Measurements from ENCODE around the gene IFNA6.

The IFNA6 gene

DNA sequence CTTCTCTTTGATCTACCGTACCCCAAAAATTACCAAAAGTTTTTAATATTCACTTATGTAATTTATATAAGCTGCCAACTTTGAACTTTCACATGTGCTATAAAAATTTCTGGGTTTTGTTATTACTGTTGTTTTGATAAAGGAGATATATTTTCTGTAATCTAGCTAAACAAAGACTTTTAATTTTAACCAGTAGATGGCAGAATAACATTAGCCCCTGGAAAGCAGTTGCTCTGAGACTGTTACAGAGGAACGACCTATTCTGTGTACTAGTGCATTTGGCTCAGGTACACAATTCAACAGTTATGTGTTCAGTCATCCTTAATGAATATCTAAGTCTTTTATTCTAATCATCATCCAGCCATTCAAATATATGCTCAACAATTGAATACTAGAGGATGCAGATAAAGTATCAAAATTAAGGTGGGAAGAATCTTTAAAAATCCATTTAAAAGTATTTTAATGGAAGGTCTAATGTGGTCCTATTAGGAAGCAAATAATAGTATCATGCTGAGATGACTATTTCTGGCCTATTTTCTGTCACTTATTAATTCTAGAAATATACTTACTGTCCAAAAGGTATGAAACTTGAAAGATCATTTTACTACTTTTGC is 24.1 kb downstream of the IFNA6 start:
- peak; percentile 48 for DNase-seq

DNA sequence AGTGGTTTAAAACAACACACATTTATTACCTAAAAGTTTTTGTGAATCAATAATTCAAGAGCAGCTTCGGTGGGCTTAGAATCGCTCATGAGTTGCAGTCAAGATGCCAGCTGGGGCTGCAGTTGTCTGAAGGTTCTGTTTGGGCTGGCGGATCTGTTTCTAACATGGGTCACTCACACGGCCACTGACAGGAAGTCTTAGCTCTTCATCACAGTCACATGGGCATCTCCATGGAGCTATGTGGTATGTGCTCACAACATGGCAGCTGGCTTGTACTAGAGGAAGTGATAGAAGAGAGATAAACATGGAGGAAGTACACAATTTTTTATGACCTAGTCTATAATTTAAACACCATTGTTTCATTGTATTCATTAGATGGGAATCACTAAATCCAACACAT is 26.6 kb downstream of the IFNA6 start:
- no peak for DNase-seq

- DNase-seq = no peak
These were observed 27.7 kb downstream of the IFNA6 start for GRCh38 chr9:21322911-21323461.

DNA sequence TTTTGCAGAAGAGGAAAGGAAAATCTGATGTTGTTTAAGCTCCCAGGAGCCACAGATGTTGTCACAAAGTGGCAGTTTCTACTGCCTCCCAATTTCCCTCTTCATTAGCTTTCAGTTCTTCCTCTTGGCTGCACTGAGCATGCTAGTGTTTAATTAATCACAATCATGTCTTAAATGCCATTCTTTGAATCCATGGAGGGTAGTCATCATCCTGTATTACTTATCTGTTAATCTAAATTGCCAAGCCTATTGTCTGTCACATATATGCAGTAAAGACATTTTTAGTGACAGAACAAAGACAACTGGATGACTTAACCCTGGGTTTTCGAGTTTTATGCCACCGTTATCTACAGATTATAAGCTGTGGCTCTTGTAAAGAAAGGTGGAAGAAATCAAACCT is 30.2 kb downstream of the IFNA6 start:
- DNase-seq = no peak

GRCh38 chr9:21317956-21318923 is 32.4 kb downstream of the IFNA6 start:
- peak; percentile 43 for DNase-seq

DNA sequence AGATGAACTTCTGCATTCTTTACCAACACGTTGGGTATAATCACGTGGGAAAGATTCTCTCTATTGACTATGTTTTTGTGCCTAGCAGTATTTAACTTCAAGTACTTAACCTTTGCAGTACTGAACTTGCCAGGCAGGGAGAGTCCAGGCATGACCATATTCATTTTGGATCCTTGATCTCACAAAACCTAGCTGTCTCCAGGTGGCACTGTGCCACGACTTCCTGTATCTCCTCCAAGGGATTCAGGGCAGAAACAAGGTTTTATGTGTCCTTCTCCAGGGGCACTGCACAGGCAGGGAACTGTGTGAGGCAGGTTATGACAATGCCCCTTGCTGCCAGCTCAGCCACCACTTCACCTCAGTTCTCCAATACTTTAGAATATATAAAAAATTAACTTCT is 33.8 kb downstream of the IFNA6 start:
- no peak for DNase-seq

DNA sequence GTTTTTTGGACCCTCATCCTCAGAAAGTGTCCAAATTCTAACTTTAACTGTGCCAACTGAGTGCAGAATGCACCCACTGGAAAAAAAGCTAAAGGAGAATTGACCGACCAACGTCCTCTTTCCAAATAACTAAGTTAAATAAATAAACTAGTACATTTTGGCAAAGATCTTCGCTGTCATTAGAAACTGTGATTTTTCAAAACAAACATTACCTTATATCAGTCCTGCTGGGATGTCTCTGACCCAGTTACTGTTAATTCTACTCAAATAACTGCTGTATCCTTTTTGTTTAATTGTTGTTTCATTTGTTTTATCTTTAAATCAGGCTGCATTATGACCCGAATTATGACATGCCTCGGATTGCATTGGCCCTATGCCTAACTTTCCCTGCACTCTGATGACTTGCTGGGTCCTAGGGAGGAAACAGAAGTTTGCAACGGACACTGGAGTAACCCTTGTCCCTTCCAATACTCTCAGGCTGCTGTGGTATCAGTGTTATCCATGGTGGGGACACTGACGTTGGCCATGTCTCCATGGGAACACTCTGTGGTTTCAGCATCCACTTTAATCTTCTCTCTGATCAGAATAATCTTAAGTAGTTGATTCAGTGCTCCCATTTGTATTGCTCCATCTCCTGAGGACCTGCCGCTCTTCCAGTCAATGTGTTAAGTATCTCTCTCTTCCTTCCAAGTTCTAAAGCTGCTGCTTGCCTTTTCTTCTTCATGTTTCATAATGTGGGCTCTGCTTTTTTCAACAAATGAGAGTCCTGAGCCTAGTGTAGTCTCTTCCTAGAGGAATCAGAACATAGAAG is 34.5 kb downstream of the IFNA6 start:
- no peak for DNase-seq

DNA sequence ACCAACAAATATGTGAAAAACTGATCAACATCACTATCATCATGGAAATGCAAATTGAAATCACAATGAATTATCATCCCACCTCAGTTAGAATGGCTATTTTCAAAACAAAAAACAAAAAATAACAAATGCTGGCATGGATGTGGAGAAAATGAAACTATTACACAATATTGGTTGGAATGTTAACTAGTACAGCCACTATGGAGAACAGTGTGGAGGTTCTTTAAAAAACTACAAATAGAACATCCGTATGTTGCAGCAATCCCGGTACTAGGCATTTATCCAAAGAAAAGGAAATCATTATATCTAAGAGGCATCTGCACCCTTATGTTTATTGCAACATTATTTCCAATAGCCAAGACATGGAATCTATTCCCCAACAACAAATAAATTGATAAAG is 36.5 kb downstream of the IFNA6 start:
- DNase-seq = no peak

DNA sequence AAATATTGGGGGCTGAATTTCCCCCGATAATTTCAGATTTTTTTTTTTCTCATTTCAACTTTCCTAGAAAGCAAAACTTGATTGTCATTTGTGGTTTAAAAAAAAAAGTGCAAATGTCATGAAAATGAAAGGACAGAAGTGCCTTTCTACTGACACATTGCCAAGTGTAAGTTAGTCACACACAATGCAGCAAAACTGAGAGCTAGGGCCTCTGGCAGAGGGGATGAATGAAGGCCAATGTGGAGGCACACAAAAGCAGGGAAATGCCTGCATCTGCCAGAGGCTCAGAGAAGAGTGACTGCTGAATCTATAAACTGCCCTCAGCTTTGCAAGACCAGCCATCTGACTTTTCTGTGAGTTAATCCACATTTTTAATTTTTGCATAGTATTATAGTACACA is 38.8 kb downstream of the IFNA6 start:
- DNase-seq = no peak

- no peak for DNase-seq
These were observed 45.5 kb downstream of the IFNA6 start, which contains the start of gene IFNA5 for GRCh38 chr9:21305213-21305612. Gene IFNA5 (minus strand): TSS chr9:21305313. CDS start chr9:21305256, 57 bp downstream.
